CD4-positive, alpha-beta T cell treated with Interleukin-4 for 4 hours (primary cell): ENCODE measurements around the gene OPA3.
A peak's percentile ranks its signal among the peaks of the same experiment; 100 is the strongest.

Source experiments
- DNase-seq: peaks from one replicate; pipeline ENCODE4 v3.0.0-alpha.2; 2020

OPA3 gene

GRCh38 chr19:45560686-45561085, 23.9 kb downstream of the OPA3 start:
- no peak for DNase-seq

- DNase-seq = no peak
Observed at GRCh38 chr19:45560038-45560437, 24.6 kb downstream of the OPA3 start.

- peak; percentile 73 for DNase-seq
Observed at GRCh38 chr19:45558399-45558878, 26.2 kb downstream of the OPA3 start.

DNA sequence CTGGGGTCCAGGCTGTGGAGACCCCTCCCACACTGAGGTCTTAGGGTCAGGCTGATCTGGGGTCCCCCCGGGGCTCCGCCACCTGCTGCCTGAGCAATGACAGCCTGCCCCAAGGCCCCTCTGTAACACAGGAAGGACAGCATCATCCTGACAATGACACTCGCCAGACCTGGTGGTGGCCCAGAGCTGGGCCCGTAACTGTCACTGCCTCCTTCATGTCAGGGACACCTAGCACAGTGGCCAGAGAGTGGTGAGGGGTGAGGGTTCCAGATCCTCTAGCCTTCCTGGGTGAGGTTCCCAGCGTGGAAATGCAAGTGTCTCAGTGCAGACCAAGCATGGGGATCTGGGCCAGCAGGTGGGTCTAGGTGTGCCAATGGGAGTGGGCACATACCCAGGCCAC, 27.8 kb downstream of the OPA3 start:
- no peak for DNase-seq

DNA sequence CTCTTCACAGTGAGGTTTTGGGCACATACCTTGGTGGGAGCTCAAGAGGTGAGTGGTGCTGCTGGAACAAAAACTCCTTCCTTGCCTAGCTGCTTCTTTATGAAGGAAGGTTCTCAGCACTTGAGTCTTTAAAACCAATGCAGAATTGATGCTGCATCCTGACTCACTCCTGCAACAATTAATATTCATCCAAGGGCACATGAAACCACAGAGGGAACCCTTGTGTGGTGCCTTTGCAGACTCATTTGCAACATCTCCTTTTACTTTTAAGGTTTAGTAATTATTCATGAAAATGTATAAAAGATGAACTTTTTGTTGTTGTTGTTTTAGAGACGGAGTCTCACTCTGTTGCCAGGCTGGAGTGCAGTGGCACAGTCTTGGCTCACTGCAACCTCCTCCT, 30.1 kb downstream of the OPA3 start:
- DNase-seq = no peak

DNA sequence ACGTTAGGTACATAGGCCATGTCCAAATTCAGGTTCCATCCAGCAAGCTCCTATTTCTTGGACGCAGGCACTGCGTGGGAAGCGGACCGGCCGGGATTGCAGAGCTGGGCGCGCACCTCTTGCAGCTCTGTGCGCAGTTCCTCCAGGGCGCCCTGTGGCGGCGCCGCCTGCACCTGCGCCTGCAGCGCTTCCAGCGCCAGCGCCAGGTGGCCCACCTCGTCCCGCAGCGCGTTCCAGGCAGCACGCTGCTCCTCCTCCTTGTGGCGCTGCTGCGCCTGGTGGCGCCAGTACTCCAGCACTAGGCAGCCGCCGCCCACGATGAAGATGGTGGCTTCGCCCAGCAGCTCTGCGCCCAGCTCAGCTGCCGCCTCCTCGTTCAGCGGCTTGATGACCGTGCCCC, 31.1 kb downstream of the OPA3 start:
- no peak for DNase-seq

- DNase-seq = no peak
Observed at GRCh38 chr19:45547965-45548609, 36.5 kb downstream of the OPA3 start.

GRCh38 chr19:45547211-45547770, 37.3 kb downstream of the OPA3 start:
- DNase-seq = no peak

DNA sequence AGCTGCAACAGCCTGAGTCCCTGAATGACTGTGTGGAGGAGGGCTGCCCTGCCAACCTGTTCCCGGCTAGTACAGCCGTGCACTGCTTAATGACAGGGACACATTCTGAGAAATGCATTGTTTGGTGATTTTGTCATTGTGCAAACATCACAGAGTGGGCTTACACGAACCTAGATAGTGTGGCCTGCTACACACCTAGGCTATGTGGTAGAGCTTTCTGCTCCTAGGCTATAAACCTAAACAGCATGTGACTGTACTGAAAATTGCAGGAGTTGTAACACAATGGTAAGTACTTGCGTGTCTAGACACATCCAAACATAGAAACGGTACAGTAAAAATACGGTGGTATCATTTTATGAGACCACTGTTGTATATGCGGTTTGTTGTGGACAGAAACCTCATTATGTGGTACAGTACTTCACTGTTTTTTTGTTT, 42.4 kb downstream of the OPA3 start:
- DNase-seq = no peak

- DNase-seq = no peak
Observed at GRCh38 chr19:45539459-45539858, 45.1 kb downstream of the OPA3 start.

DNA sequence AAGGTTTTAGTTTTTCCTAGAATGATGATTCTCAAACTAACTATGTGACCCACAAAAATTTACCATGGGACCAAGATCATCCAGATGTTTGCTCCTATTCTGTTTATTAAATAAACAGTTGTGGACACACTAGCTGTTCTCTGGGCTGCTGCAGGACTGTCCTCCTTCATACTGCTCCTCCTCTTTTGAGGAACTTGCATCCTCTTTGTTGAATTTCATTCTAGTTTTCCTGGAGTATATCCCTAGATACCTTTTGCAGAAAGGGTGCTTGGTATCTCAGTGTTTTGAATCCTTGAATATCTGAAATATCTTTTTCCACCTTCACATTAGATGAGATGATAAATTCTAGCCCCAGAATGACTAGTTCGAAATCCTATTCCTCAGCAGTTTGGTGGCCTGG, 53.3 kb downstream of the OPA3 start:
- no peak for DNase-seq

- no peak for DNase-seq
Observed at GRCh38 chr19:45529420-45529785, 55.2 kb downstream of the OPA3 start.

DNA sequence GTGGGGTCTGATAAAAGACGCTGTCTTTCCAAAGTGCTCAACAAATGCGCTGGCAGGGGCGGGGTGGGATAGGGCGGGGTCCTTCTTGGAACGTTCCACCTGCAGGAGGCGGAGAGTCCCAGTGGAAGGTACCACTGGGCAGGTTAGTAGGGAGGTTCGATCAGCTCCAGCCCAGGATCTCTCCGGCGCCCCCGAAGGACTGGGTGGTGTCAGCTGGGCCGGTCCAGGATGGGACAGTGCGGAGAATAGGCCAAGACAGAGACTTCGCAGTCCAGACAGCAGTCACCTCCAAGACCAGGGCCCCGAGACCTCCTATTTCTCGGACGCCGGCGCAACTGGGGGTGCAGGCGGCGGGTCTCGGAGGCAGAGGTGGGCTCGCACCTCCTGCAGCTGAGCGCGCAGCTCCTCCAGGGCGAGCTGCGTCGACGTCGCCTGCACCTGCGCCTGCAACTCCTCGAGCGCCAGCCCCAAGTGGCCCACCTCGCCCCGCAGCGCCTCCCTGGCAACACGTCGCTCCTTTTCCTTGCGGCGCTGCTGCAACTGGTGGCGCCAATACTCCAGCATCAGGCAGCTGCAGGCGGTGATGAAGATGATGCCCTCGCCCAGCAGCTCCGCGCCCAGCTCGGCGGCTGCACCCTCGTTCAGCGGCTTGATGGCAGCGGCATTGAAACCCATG, 55.7 kb downstream of the OPA3 start:
- DNase-seq = no peak

- DNase-seq = no peak
Observed at GRCh38 chr19:45528149-45528743, 56.4 kb downstream of the OPA3 start.

DNA sequence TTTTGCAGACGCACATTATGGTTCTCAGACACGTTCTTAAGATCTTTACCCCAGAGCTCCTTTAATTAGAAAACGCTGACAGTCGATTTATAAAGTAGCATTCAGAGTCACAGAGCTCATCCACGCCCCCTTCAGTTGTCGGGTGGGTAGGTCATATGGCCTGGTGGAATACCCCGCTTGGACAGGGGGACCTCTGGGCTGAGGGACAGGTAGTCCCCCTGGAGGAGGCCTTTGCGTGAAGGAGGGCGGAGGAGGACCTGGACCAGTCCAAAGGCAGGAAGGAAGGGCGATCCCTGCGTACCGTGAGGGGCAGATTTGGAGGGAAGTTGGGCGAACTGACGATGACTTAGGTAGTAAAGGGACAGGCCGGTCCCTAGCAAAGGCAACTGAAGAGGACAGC, 56.9 kb downstream of the OPA3 start:
- DNase-seq = no peak

GRCh38 chr19:45526971-45527370, 57.6 kb downstream of the OPA3 start:
- no peak for DNase-seq

DNA sequence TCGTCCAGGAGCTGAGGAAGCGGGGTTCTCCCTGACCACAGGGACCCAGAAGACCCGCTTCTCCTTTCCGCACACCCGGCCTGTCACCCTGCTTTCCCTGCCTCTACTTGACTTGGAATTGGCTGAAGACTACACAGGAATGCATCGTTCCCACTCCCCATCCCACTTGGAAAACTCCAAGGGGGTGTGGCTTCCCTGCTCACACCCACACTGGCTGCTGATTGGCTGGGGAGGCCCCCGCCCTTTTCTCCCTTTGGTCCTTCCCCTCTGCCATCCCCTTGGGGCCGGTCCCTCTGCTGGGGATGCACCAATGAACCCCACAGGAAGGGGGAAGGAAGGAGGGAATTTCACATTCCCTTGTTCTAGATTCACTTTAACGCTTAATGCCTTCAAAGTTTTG, 58.5 kb downstream of the OPA3 start:
- DNase-seq = no peak

DNA sequence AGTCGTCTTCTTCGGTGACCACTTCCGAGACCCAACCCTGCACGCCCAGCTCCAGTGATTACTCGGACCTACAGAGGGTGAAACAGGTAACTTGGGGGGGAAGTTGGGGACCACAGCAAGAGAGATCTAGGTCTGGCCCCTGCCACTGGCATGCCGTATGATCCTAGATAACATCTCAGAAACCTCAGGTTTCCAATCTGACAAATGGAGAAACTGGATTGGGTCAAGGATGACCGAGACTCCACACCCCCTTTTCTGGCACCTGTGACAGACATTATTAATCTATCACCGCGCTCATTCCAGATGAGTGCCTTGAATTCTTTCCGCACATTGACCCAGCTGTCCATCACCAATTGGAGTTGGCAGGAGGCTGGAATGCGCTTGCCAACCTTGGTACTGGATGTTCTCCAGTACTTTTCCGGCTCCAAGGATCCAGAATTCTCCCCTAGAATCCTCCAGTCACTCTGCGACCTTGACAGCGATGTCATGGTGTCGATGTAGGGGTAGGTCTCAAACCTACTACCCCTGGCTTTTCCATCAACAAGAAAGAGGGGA, 60.0 kb downstream of the OPA3 start:
- DNase-seq = no peak

DNA sequence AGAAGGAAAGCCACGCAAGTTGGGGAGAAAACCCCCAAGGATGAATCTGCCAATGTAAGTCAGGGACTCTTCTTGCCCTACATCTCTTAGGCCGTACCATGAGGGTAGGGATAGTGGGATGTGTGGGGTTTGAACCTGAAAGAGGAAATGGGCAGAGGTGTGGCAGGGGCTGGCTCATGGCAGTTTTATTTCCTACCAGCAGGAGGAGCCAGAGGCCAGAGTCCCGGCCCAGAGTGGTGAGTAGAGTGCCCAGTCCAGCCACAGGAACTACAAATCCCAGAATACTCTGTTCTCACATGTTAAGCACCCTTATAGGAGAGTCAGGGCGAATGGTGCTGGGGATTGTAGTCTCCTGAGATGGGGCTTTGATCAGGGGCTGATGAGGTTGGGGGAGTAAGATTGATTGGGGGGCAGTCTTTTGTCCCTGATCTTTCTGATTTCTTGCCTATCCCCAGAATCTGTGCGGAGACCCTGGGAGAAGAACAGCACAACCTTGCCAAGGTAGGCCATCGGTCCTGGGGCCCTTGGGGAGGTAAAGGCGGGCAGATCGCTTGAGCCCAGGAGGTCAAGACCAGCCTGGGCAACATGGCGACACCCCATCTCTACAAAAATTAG, 60.9 kb downstream of the OPA3 start:
- peak; percentile 80 for DNase-seq

- no peak for DNase-seq
Observed at GRCh38 chr19:45522010-45522941, 62.3 kb downstream of the OPA3 start.

DNA sequence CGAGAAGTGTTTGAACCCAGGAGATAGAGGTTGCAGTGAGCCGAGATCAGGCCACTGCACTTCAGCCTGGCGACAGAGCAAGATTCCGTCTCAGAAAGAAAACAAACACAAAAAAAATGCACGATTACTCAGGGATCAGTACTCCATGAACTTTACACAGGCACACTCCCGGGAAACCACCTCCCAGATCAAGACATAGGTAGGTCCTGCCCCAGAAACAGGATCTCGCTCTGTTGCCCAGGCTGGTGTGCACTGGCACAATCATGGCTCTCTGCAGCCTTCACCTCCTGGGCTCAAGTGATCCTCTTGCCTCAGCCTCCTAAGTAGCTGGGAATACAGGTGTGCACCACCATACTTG, 66.2 kb downstream of the OPA3 start:
- no peak for DNase-seq
